Thyroid gland (tissue), 4 donors: ENCODE measurements around the gene CCDC154.

Experiments
- CTCF ChIP-seq, 6 experiments: fragments of 200-600 bp in 3 of 6; fragments of 450-650 bp in 3 of 6; sonication (generic) in 3 of 6; IDR thresholded peaks; one replicate each; pipeline ENCODE4 v1.5.1; 2016 to 2019; ENCODE audit warnings: antibody characterized with exemption in 6 of 6, mild to moderate bottlenecking in 2 of 6, inconsistent platforms in 1 of 6, moderate library complexity in 1 of 6
- POLR2A ChIP-seq, 2 donors: fragments of 450-650 bp; IDR thresholded peaks; one replicate each; pipeline ENCODE4 v1.6.1; 2017; ENCODE audit warnings: antibody characterized with exemption in 2 of 2, mild to moderate bottlenecking in 2 of 2, moderate library complexity in 1 of 2

DNA sequence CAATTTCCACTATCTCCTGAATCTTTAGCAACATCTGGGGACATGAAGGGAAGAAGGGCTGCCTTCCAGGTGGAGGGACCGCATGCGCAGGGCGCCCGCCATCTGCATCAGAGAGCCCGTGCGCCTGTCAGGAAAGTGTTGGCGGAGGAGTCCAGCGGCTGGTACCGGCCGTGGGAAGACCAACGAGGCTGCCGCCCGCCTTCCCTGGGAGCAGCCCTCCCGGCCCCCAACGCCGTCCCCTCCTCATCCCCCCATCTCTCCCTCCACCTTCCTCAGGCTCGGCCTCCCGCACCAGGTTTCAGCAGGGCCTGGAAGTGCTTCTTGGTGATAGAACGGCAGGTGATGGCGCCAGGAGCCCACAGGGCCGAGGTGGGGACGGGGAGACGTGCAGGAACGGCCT lies 21.7 kb upstream of the CCDC154 start:
- no peak for TF ChIP-seq POLR2A (IDR thresholded peaks at IDR 0.05)
- no peak for TF ChIP-seq CTCF (IDR thresholded peaks at IDR 0.05)
